Measurements from ENCODE around the gene PTPN13. TPM values are rescaled to one million over a fixed set of nuclear protein-coding genes. Genes with fewer than 3 reads are reported as not detected.

The PTPN13 gene
- total RNA-seq, 4 donors from 2014 or later = 3.7 to 18.5 (median 10.1) TPM

DNA sequence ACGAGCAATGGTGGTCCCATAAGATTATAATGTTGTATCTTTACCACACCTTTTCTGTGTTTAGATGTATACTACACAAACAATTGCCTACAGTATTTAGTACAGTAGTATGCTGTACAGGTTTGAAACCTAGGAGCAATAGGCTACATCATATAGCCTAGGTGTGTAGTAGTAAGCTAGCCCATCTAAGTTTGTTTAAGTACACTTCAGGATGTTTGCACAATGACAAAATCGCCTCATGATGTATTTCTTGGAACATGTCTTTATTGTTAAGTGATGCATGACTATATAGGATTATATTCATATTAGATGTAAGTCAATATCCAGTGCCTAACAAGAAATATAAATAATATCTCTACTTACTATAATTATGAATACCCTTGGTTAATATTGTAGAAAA is 150.5 kb downstream of the PTPN13 start:
- 76 to 85% methylated on average over 2 of the region's 2 CpGs for WGBS, 2 donors (ENCODE audit: low coverage in 1 of 2)
- DNase-seq = no peak
- H3K9me3 ChIP-seq = no peaks in the 10 kb centered on the region
- in situ Hi-C loops (cut with MboI; ENCODE audit: low pct_ligation_motif_present in 1 of 4, low pct_unique_long_range_greater_than_20kb in 1 of 4, low sequenced_read_pairs in 3 of 4) = no loop called here
- no peaks in the 10 kb centered on the region for H3K27me3 ChIP-seq
- no peak overlapping the region for H3K4me3 ChIP-seq
- no peak overlapping the region for H3K27ac ChIP-seq
- no peaks in the 10 kb centered on the region for H3K4me1 ChIP-seq
- no peaks in the 10 kb centered on the region for H3K36me3 ChIP-seq
- no peak for TF ChIP-seq POLR2AphosphoS5 (IDR thresholded peaks at IDR 0.05)
- TF ChIP-seq EP300 (IDR thresholded peaks at IDR 0.05; ENCODE audit: low read depth) = no peak
- TF ChIP-seq CTCF (IDR thresholded peaks at IDR 0.05) = no peak
- TF ChIP-seq POLR2A (IDR thresholded peaks at IDR 0.05) = no peak
- intact Hi-C loops (cut with DNase I; ENCODE audit: low total_unique reads) = no loop called here

DNA sequence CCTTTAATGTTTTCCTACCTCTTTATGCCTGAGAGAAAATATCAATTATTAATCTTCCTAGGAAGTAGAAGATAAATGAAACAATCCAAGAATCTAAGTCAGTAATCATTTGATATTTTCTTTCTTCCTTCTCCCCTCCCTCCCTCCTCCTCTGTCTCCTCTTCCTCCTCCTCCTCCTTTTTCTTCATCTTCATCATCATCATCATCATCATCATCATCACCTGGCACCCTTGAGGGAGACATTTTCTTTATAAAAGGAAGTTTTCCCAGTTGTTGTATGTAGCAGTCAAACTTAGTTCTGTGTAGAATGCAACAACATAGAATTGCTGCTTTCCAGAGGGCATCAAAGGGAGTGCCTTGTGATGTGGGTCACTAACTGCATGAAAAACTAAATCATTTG is 155.0 kb downstream of the PTPN13 start:
- Histone ChIP-seq H3K27me3 (no peaks in the 10 kb centered on the region), H3K4me3 (no peak overlapping the region), H3K9me3 (no peaks in the 10 kb centered on the region), H3K4me1 (no peaks in the 10 kb centered on the region), H3K27ac (no peak overlapping the region), H3K36me3 (no peaks in the 10 kb centered on the region)
- intact Hi-C loops (cut with DNase I; ENCODE audit: low total_unique reads) = no loop called here
- no peak for TF ChIP-seq EP300 (IDR thresholded peaks at IDR 0.05; ENCODE audit: low read depth)
- no peak for TF ChIP-seq POLR2A (IDR thresholded peaks at IDR 0.05)
- TF ChIP-seq POLR2AphosphoS5 (IDR thresholded peaks at IDR 0.05) = no peak
- no peak for TF ChIP-seq CTCF (IDR thresholded peaks at IDR 0.05)
- DNase-seq = no peak
- in situ Hi-C loops (cut with MboI; ENCODE audit: low pct_ligation_motif_present in 1 of 4, low pct_unique_long_range_greater_than_20kb in 1 of 4, low sequenced_read_pairs in 3 of 4) = no loop called here

DNA sequence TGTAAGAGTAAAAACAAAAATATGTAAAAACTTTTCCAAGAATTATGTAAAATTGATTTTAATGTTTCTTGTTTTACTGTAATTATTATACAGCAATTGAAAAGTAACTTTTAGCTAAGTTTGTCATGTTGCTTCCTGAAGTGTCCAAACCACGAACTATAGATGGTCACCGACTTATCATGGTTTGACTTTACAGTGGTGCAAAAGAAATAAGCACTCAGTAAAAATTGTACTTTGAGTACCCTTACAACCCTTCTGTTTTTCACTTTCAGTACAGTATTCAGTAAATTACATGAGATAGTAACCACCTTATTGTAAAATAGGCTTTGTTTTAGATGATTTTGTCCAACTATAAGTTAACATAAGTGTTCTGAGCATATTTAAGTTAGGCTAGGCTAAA is 161.3 kb downstream of the PTPN13 start:
- Histone ChIP-seq H3K27ac (no peak overlapping the region), H3K36me3 (no peaks in the 10 kb centered on the region), H3K4me3 (no peak overlapping the region), H3K27me3 (no peaks in the 10 kb centered on the region), H3K4me1 (no peaks in the 10 kb centered on the region), H3K9me3 (no peaks in the 10 kb centered on the region)
- WGBS, 2 donors (ENCODE audit: low coverage in 1 of 2) = 64 to 74% methylated on average over 2 of the region's 2 CpGs
- in situ Hi-C loops (cut with MboI; ENCODE audit: low pct_ligation_motif_present in 1 of 4, low pct_unique_long_range_greater_than_20kb in 1 of 4, low sequenced_read_pairs in 3 of 4) = no loop called here
- TF ChIP-seq POLR2A (IDR thresholded peaks at IDR 0.05) (no peak), CTCF (IDR thresholded peaks at IDR 0.05) (no peak), POLR2AphosphoS5 (IDR thresholded peaks at IDR 0.05) (no peak), EP300 (IDR thresholded peaks at IDR 0.05; ENCODE audit: low read depth) (no peak)
- intact Hi-C loops (cut with DNase I; ENCODE audit: low total_unique reads) = no loop called here
- no peak for DNase-seq

DNA sequence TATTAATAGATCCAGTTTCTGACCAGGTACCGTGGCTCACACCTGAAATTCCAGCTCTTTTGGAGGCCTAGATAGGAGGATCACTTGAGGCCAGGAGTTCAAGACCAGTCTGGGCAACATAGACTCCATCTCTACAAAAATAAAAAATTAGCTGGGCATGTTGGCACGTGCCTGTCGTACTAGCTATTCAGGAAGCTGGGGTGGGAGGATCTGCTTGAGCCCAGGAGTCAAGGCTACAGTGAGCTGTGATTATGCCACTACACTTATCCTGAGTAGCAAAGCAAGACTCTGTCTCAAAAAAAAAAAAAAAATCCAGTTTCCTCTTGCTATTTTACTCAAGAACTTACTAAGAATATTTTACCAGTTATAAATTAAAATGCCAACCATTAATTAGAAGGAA is 163.4 kb downstream of the PTPN13 start:
- no peak for DNase-seq
- TF ChIP-seq CTCF (IDR thresholded peaks at IDR 0.05) = no peak
- TF ChIP-seq POLR2AphosphoS5 (IDR thresholded peaks at IDR 0.05) = no peak
- no peak for TF ChIP-seq POLR2A (IDR thresholded peaks at IDR 0.05)
- no peak for TF ChIP-seq EP300 (IDR thresholded peaks at IDR 0.05; ENCODE audit: low read depth)
- Histone ChIP-seq H3K36me3 (no peaks in the 10 kb centered on the region), H3K27me3 (no peaks in the 10 kb centered on the region), H3K4me3 (no peak overlapping the region), H3K4me1 (no peaks in the 10 kb centered on the region), H3K9me3 (no peaks in the 10 kb centered on the region), H3K27ac (no peak overlapping the region)
- 75% methylated on average over 3 of the region's 3 CpGs; no CpG with 5 or more reads in 1 of the 2 donors for WGBS, 2 donors (ENCODE audit: low coverage in 1 of 2)
- in situ Hi-C loops (cut with MboI; ENCODE audit: low pct_ligation_motif_present in 1 of 4, low pct_unique_long_range_greater_than_20kb in 1 of 4, low sequenced_read_pairs in 3 of 4) = no loop called here
- intact Hi-C loops (cut with DNase I; ENCODE audit: low total_unique reads) = no loop called here
